ENCODE data around the gene PER1. TPM values are rescaled to one million over a fixed set of nuclear protein-coding genes. Genes with fewer than 3 reads are reported as not detected.

Gene PER1
- total RNA-seq, 1 experiment from 2014 or later = 17.1 TPM

GRCh38 chr17:8122924-8123694 is 29.1 kb downstream of the PER1 start:
- in situ Hi-C loops (cut with HindIII; ENCODE audit: low pct_unique_long_range_greater_than_20kb, low sequenced_read_pairs) (no loop called here), intact Hi-C loops (cut with micrococcal nuclease; ENCODE audit: unreplicated experiment) (loop anchor here (10.0 kb wide), 1 partner anchor 102 kb away; no protein-coding TSS in a partner anchor)
- POLR2A ChIA-PET = no interaction called here
- TSS peak; percentile 69 for BruUV-seq (replicated peaks)
- peaks cover 7% of the 10 kb centered on the region for H3K4me1 ChIP-seq (ENCODE audit: control insufficient read depth, insufficient read depth, low read length)
- peak overlapping the region; percentile 60 to 92 for H3K4me3 ChIP-seq (ENCODE audit: low read depth in 2 of 2, low read length in 2 of 2)
- H3K27ac ChIP-seq (ENCODE audit: low read length) = peak overlapping the region; percentile 65
- ATAC-seq (no peak), DNase-seq (ENCODE audit: low read depth, low spot score) (no peak)
- no peaks in the 10 kb centered on the region for H3K27me3 ChIP-seq (ENCODE audit: control insufficient read depth, insufficient read depth, low read length)
- no peak for TF ChIP-seq POLR2AphosphoS5 (IDR thresholded peaks at IDR 0.05; ENCODE audit: low read depth, low read length)
- no peak for TF ChIP-seq SIN3A (IDR thresholded peaks at IDR 0.05; ENCODE audit: borderline replicate concordance, insufficient read depth, low read depth, low read length)
- TF ChIP-seq, protein P1, sequence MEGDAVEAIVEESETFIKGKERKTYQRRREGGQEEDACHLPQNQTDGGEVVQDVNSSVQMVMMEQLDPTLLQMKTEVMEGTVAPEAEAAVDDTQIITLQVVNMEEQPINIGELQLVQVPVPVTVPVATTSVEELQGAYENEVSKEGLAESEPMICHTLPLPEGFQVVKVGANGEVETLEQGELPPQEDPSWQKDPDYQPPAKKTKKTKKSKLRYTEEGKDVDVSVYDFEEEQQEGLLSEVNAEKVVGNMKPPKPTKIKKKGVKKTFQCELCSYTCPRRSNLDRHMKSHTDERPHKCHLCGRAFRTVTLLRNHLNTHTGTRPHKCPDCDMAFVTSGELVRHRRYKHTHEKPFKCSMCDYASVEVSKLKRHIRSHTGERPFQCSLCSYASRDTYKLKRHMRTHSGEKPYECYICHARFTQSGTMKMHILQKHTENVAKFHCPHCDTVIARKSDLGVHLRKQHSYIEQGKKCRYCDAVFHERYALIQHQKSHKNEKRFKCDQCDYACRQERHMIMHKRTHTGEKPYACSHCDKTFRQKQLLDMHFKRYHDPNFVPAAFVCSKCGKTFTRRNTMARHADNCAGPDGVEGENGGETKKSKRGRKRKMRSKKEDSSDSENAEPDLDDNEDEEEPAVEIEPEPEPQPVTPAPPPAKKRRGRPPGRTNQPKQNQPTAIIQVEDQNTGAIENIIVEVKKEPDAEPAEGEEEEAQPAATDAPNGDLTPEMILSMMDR (IDR thresholded peaks at IDR 0.05) = no peak
- no peak for TF ChIP-seq TCF7L2 (IDR thresholded peaks at IDR 0.05; ENCODE audit: low read depth, low read length)
- TF ChIP-seq REST (IDR thresholded peaks at IDR 0.05; ENCODE audit: insufficient read depth in 1 of 2, low read depth in 2 of 2, low read length in 1 of 2) = no peak
- H3K36me3 ChIP-seq (ENCODE audit: control insufficient read depth, insufficient read depth, low read length) = no peaks in the 10 kb centered on the region
- H3K9me3 ChIP-seq (ENCODE audit: control insufficient read depth, insufficient read depth, low read depth, low read length) = no peaks in the 10 kb centered on the region
- CTCF ChIA-PET = interaction anchor here (0.5 kb wide), 1 partner anchor 271 kb away, joined by 3 read pairs; no protein-coding TSS in a partner anchor

- ATAC-seq (no peak), DNase-seq (ENCODE audit: low read depth, low spot score) (no peak)
- POLR2A ChIA-PET = no interaction called here
- no peaks in the 10 kb centered on the region for H3K36me3 ChIP-seq (ENCODE audit: control insufficient read depth, insufficient read depth, low read length)
- in situ Hi-C loops (cut with HindIII; ENCODE audit: low pct_unique_long_range_greater_than_20kb, low sequenced_read_pairs) (no loop called here), intact Hi-C loops (cut with micrococcal nuclease; ENCODE audit: unreplicated experiment) (loop anchor here (10.0 kb wide), 1 partner anchor 102 kb away; no protein-coding TSS in a partner anchor)
- TF ChIP-seq SIN3A (IDR thresholded peaks at IDR 0.05; ENCODE audit: borderline replicate concordance, insufficient read depth, low read depth, low read length) (no peak), REST (IDR thresholded peaks at IDR 0.05; ENCODE audit: insufficient read depth in 1 of 2, low read depth in 2 of 2, low read length in 1 of 2) (no peak), POLR2AphosphoS5 (IDR thresholded peaks at IDR 0.05; ENCODE audit: low read depth, low read length) (no peak), TCF7L2 (IDR thresholded peaks at IDR 0.05; ENCODE audit: low read depth, low read length) (no peak)
- TF ChIP-seq, protein P1 (IDR thresholded peaks at IDR 0.05) = no peak
- H3K4me1 ChIP-seq (ENCODE audit: control insufficient read depth, insufficient read depth, low read length) = peaks cover 7% of the 10 kb centered on the region
- no peaks in the 10 kb centered on the region for H3K27me3 ChIP-seq (ENCODE audit: control insufficient read depth, insufficient read depth, low read length)
- peak overlapping the region; percentile 65; the same call in 1 of the 2 replicates for H3K27ac ChIP-seq (ENCODE audit: low read length)
- no TSS peak for BruUV-seq (replicated peaks)
- peak overlapping the region; percentile 60 to 92 for H3K4me3 ChIP-seq (ENCODE audit: low read depth in 2 of 2, low read length in 2 of 2)
- CTCF ChIA-PET = interaction anchor here (0.5 to 0.7 kb wide), 2 partner anchors 39 to 272 kb away, joined by 3 read pairs; no protein-coding TSS in a partner anchor
- H3K9me3 ChIP-seq (ENCODE audit: control insufficient read depth, insufficient read depth, low read depth, low read length) = no peaks in the 10 kb centered on the region
Observed at GRCh38 chr17:8122422-8122923, 29.7 kb downstream of the PER1 start.

Data from Panc1 (cell line).